Measurements from ENCODE around the gene BMAL1.

GRCh38 chr11:13429288-13429687 lies 151.7 kb downstream of the BMAL1 start:
- TF ChIP-seq EGR1 (IDR thresholded peaks at IDR 0.05; ENCODE audit: borderline replicate concordance, low read depth, low read length): no peak
- no peak for TF ChIP-seq CTCF (IDR thresholded peaks at IDR 0.05; ENCODE audit: control extremely low read depth in 1 of 3, insufficient read depth in 1 of 3, low read depth in 1 of 3, low read length in 3 of 3)
- TF ChIP-seq POLR2AphosphoS5 (IDR thresholded peaks at IDR 0.05; ENCODE audit: low read depth, low read length): no peak
- no peak for TF ChIP-seq TAF1 (IDR thresholded peaks at IDR 0.05; ENCODE audit: low read depth, low read length)
- TF ChIP-seq SP2 (IDR thresholded peaks at IDR 0.05; ENCODE audit: low read length): no peak
- TF ChIP-seq SRF (IDR thresholded peaks at IDR 0.05; ENCODE audit: low read depth, low read length): no peak
- TF ChIP-seq TAF7 (optimal IDR thresholded peaks at IDR 0.05; ENCODE audit: borderline replicate concordance, low read depth, low read length): no peak
- no peak for TF ChIP-seq BACH1 (IDR thresholded peaks at IDR 0.05; ENCODE audit: low read length)
- TF ChIP-seq EP300 (IDR thresholded peaks at IDR 0.05; ENCODE audit: borderline replicate concordance in 1 of 2, low read depth in 2 of 2, low read length in 2 of 2): no peak
- no peak for TF ChIP-seq GABPA (IDR thresholded peaks at IDR 0.05; ENCODE audit: borderline replicate concordance, insufficient read depth, low read length)
- no peak for TF ChIP-seq CBX5 (IDR thresholded peaks at IDR 0.05; ENCODE audit: low read depth, low read length)

All from H1 (cell line).